Vagina (tissue), 2 donors: ENCODE data around the gene PTGR3.

Experiments
- CTCF ChIP-seq, 3 experiments: fragments of 450-650 bp in 2 of 3; fragments of 200-600 bp in 1 of 3; sonication (generic) in 1 of 3; IDR thresholded peaks; one replicate each; pipeline ENCODE4 v1.5.1; 2017 to 2019; ENCODE audit warnings: antibody characterized with exemption in 3 of 3, mild to moderate bottlenecking in 2 of 3, moderate library complexity in 2 of 3
- POLR2A ChIP-seq, 2 donors: fragments of 450-650 bp; IDR thresholded peaks; one replicate each; pipeline ENCODE4 v1.6.1; 2017; ENCODE audit warnings: antibody characterized with exemption in 2 of 2, mild to moderate bottlenecking in 2 of 2, moderate library complexity in 2 of 2
- POLR2AphosphoS5 ChIP-seq, 2 donors: sonication (generic); formaldehyde crosslinking; IDR thresholded peaks; one replicate each; pipeline ENCODE4 v1.9.0; 2017; ENCODE audit warnings: antibody characterized with exemption in 2 of 2, mild to moderate bottlenecking in 2 of 2, low read depth in 1 of 2; ENCODE audit not compliant: insufficient read depth in 1 of 2

GRCh38 chr18:75216911-75217689 lies 8.2 kb upstream of the PTGR3 start:
- TF ChIP-seq CTCF (IDR thresholded peaks at IDR 0.05), result no peak
- no peak for TF ChIP-seq POLR2AphosphoS5 (IDR thresholded peaks at IDR 0.05; ENCODE audit: insufficient read depth in 1 of 2, low read depth in 1 of 2)
- no peak for TF ChIP-seq POLR2A (IDR thresholded peaks at IDR 0.05)
